Trophoblast cell (in vitro differentiated cells and primary cell): Measurements from ENCODE around the gene KCNT2.

ENCODE experiments used
- DNase-seq, 2 donors: peaks; one replicate each; pipeline ENCODE4 v3.0.0-alpha.2; 2016
- H2AFZ ChIP-seq: 2 replicates; pipeline ENCODE4 v1.6.1; 2013; ENCODE audit warnings: low read length, moderate library complexity, mild to moderate bottlenecking; ENCODE audit not compliant: insufficient read depth, poor library complexity
- H2AK5ac ChIP-seq: 2 replicates; pipeline ENCODE4 v1.6.1; 2013; ENCODE audit warnings: mild to moderate bottlenecking, low read length
- H2BK120ac ChIP-seq: 2 replicates; pipeline ENCODE4 v1.6.1; 2013; ENCODE audit warnings: low read length, mild to moderate bottlenecking, moderate library complexity; ENCODE audit not compliant: insufficient read depth, poor library complexity
- H2BK12ac ChIP-seq: 2 replicates; pipeline ENCODE4 v1.6.1; 2013; ENCODE audit warnings: mild to moderate bottlenecking, low read length, moderate library complexity
- H2BK5ac ChIP-seq: 2 replicates; pipeline ENCODE4 v1.6.1; 2013; ENCODE audit warnings: low read length, low read depth, moderate library complexity, mild to moderate bottlenecking; ENCODE audit not compliant: poor library complexity
- H3K14ac ChIP-seq: 2 replicates; pipeline ENCODE4 v1.6.1; 2013; ENCODE audit warnings: mild to moderate bottlenecking, low read length
- H3K18ac ChIP-seq: 2 replicates; pipeline ENCODE4 v1.6.1; 2013; ENCODE audit warnings: mild to moderate bottlenecking, low read length
- H3K23ac ChIP-seq: 2 replicates; pipeline ENCODE4 v1.6.1; 2013; ENCODE audit warnings: low read length
- H3K27ac ChIP-seq: 2 replicates; pipeline ENCODE4 v1.5.1; 2013; ENCODE audit warnings: low read depth, mild to moderate bottlenecking, inconsistent platforms, low read length, moderate library complexity
- H3K27me3 ChIP-seq: 2 replicates; pipeline ENCODE4 v1.6.1; 2013; ENCODE audit warnings: inconsistent platforms, mild to moderate bottlenecking, low read length, moderate library complexity; ENCODE audit not compliant: insufficient read depth
- H3K36me3 ChIP-seq, 2 experiments: 1 replicate in 1 of 2; 2 replicates in 1 of 2; pipeline ENCODE4 v1.6.1; 2013; ENCODE audit warnings: low read length in 2 of 2, mild to moderate bottlenecking in 2 of 2, moderate library complexity in 1 of 2; ENCODE audit not compliant: insufficient read depth in 2 of 2, control insufficient read depth in 1 of 2
- H3K4ac ChIP-seq: 2 replicates; pipeline ENCODE4 v1.6.1; 2013; ENCODE audit warnings: low read depth, mild to moderate bottlenecking, low read length, moderate library complexity
- H3K4me1 ChIP-seq, 2 experiments: 1 replicate in 1 of 2; 2 replicates in 1 of 2; pipeline ENCODE4 v1.6.1; 2013; ENCODE audit warnings: low read length in 2 of 2, mild to moderate bottlenecking in 2 of 2, moderate library complexity in 1 of 2; ENCODE audit not compliant: insufficient read depth in 2 of 2, control insufficient read depth in 1 of 2
- H3K4me2 ChIP-seq: 2 replicates; pipeline ENCODE4 v1.6.1; 2013; ENCODE audit warnings: inconsistent platforms, mild to moderate bottlenecking, low read length, moderate library complexity
- H3K4me3 ChIP-seq: 2 replicates; pipeline ENCODE4 v1.5.1; 2013; ENCODE audit warnings: mild to moderate bottlenecking, low read depth, low read length, inconsistent platforms
- H3K79me1 ChIP-seq: one replicate; pipeline ENCODE4 v1.6.1; 2013; ENCODE audit warnings: low read length
- H3K79me2 ChIP-seq: 2 replicates; pipeline ENCODE4 v1.6.1; 2013; ENCODE audit warnings: low read length, mild to moderate bottlenecking; ENCODE audit not compliant: control insufficient read depth, insufficient read depth, poor library complexity
- H3K9ac ChIP-seq: 2 replicates; pipeline ENCODE4 v1.6.1; 2013; ENCODE audit warnings: mild to moderate bottlenecking, low read length
- H3K9me3 ChIP-seq: 2 replicates; pipeline ENCODE4 v1.6.1; 2013; ENCODE audit warnings: low read depth, mild to moderate bottlenecking, control low read depth, inconsistent platforms, low read length; ENCODE audit not compliant: insufficient read depth
- H4K12ac ChIP-seq: 2 replicates; pipeline ENCODE4 v1.6.1; 2013; ENCODE audit warnings: low read depth, mild to moderate bottlenecking, low read length, moderate library complexity
- H4K8ac ChIP-seq: 2 replicates; pipeline ENCODE4 v1.6.1; 2013; ENCODE audit warnings: low read depth, mild to moderate bottlenecking, low read length, moderate library complexity
- H4K91ac ChIP-seq: one replicate; pipeline ENCODE4 v1.6.1; 2013; ENCODE audit warnings: low read depth, mild to moderate bottlenecking, low read length, moderate library complexity
- WGBS: extraction: QIAGEN DNeasy Blood & Tissue Kit; methylation state at CpG from one replicate; pipeline ENCODE4 v1.1.7; 2013; ENCODE audit warnings: missing lambda C conversion rate; ENCODE audit not compliant: insufficient read length, insufficient coverage; ENCODE audit errors: extremely low coverage; 5-methylcytosine and 5-hydroxymethylcytosine counted together

KCNT2 gene

GRCh38 chr1:196306421-196306820 lies 301.8 kb downstream of the KCNT2 start:
- Histone ChIP-seq H3K4me1 (no peaks in the 10 kb centered on the region), H3K27me3 (no peaks in the 10 kb centered on the region), H4K91ac (no peak overlapping the region), H3K79me2 (no peaks in the 10 kb centered on the region), H2BK12ac (no peak overlapping the region), H3K9me3 (no peaks in the 10 kb centered on the region), H3K18ac (no peak overlapping the region), H3K4me3 (no peak overlapping the region), H3K36me3 (no peaks in the 10 kb centered on the region), H3K79me1 (no peaks in the 10 kb centered on the region), H2AK5ac (no peak overlapping the region), H2BK120ac (no peak overlapping the region), H3K4ac (no peak overlapping the region), H3K27ac (no peak overlapping the region), H2AFZ (no peak overlapping the region), H3K14ac (no peak overlapping the region), H3K4me2 (no peak overlapping the region), H3K9ac (no peak overlapping the region), H4K8ac (no peak overlapping the region), H3K23ac (no peak overlapping the region), H2BK5ac (no peak overlapping the region), H4K12ac (no peak overlapping the region)
- DNase-seq: no peak
- no CpG with 5 or more reads among the region's 2 CpGs for WGBS

GRCh38 chr1:196305216-196305615 lies 303.0 kb downstream of the KCNT2 start:
- H3K14ac ChIP-seq: no peak overlapping the region
- no peak overlapping the region for H3K27ac ChIP-seq
- H3K27me3 ChIP-seq: no peaks in the 10 kb centered on the region
- H3K4me3 ChIP-seq: no peak overlapping the region
- no peak overlapping the region for H4K8ac ChIP-seq
- no peak overlapping the region for H2BK120ac ChIP-seq
- H3K79me2 ChIP-seq: no peaks in the 10 kb centered on the region
- no peak overlapping the region for H2AFZ ChIP-seq
- H2AK5ac ChIP-seq: no peak overlapping the region
- no peak overlapping the region for H2BK5ac ChIP-seq
- H3K9me3 ChIP-seq: no peaks in the 10 kb centered on the region
- H3K23ac ChIP-seq: no peak overlapping the region
- no peak for DNase-seq
- WGBS: no CpG with 5 or more reads among the region's 2 CpGs
- no peak overlapping the region for H3K4me2 ChIP-seq
- no peak overlapping the region for H2BK12ac ChIP-seq
- H3K9ac ChIP-seq: no peak overlapping the region
- no peak overlapping the region for H4K91ac ChIP-seq
- no peaks in the 10 kb centered on the region for H3K36me3 ChIP-seq
- H3K18ac ChIP-seq: no peak overlapping the region
- H3K4ac ChIP-seq: no peak overlapping the region
- no peaks in the 10 kb centered on the region for H3K4me1 ChIP-seq
- H4K12ac ChIP-seq: no peak overlapping the region
- no peaks in the 10 kb centered on the region for H3K79me1 ChIP-seq

- Histone ChIP-seq H2BK12ac (no peak overlapping the region), H3K9ac (no peak overlapping the region), H3K4me2 (no peak overlapping the region), H3K79me2 (no peaks in the 10 kb centered on the region), H2BK5ac (no peak overlapping the region), H2BK120ac (no peak overlapping the region), H3K27ac (no peak overlapping the region), H2AK5ac (no peak overlapping the region), H3K4me3 (no peak overlapping the region), H3K4ac (no peak overlapping the region), H3K27me3 (no peaks in the 10 kb centered on the region), H3K23ac (no peak overlapping the region), H4K12ac (no peak overlapping the region), H4K8ac (no peak overlapping the region), H3K9me3 (no peaks in the 10 kb centered on the region), H3K36me3 (no peaks in the 10 kb centered on the region), H4K91ac (no peak overlapping the region), H2AFZ (no peak overlapping the region), H3K14ac (no peak overlapping the region), H3K4me1 (no peaks in the 10 kb centered on the region), H3K79me1 (no peaks in the 10 kb centered on the region), H3K18ac (no peak overlapping the region)
- DNase-seq: no peak
These were observed 305.3 kb downstream of the KCNT2 start for GRCh38 chr1:196302981-196303380.

GRCh38 chr1:196302420-196302819 lies 305.8 kb downstream of the KCNT2 start:
- Histone ChIP-seq H3K79me1 (no peaks in the 10 kb centered on the region), H2AK5ac (no peak overlapping the region), H2BK12ac (no peak overlapping the region), H2AFZ (no peak overlapping the region), H3K4ac (no peak overlapping the region), H3K9me3 (no peaks in the 10 kb centered on the region), H3K4me1 (no peaks in the 10 kb centered on the region), H4K8ac (no peak overlapping the region), H3K18ac (no peak overlapping the region), H3K36me3 (no peaks in the 10 kb centered on the region), H3K27ac (no peak overlapping the region), H3K4me3 (no peak overlapping the region), H3K9ac (no peak overlapping the region), H2BK120ac (no peak overlapping the region), H3K27me3 (no peaks in the 10 kb centered on the region), H4K91ac (no peak overlapping the region), H3K23ac (no peak overlapping the region), H3K4me2 (no peak overlapping the region), H2BK5ac (no peak overlapping the region), H3K79me2 (no peaks in the 10 kb centered on the region), H3K14ac (no peak overlapping the region), H4K12ac (no peak overlapping the region)
- no peak for DNase-seq
- WGBS: no CpG with 5 or more reads among the region's 1 CpG

GRCh38 chr1:196295766-196296165 lies 312.5 kb downstream of the KCNT2 start:
- Histone ChIP-seq H3K14ac (no peak overlapping the region), H3K18ac (no peak overlapping the region), H2BK12ac (no peak overlapping the region), H3K4me3 (no peak overlapping the region), H3K23ac (no peak overlapping the region), H3K27me3 (no peaks in the 10 kb centered on the region), H3K79me1 (no peaks in the 10 kb centered on the region), H3K27ac (no peak overlapping the region), H2AK5ac (no peak overlapping the region), H3K4ac (no peak overlapping the region), H2AFZ (no peak overlapping the region), H3K79me2 (no peaks in the 10 kb centered on the region), H4K91ac (no peak overlapping the region), H4K8ac (no peak overlapping the region), H2BK120ac (no peak overlapping the region), H3K9ac (no peak overlapping the region), H3K36me3 (no peaks in the 10 kb centered on the region), H4K12ac (no peak overlapping the region), H3K9me3 (no peaks in the 10 kb centered on the region), H2BK5ac (no peak overlapping the region), H3K4me2 (no peak overlapping the region), H3K4me1 (no peaks in the 10 kb centered on the region)
- no peak for DNase-seq
